GM21786 (cell line): ENCODE measurements around the gene BCKDHA.
A peak's percentile ranks its signal among the peaks of the same experiment; 100 is the strongest.
"Not testable (repeated sequence)": the region's sequence is repeated elsewhere in the genome, so short reads cannot be mapped to it uniquely, and the experiment has no call there.

Experiments
- ATAC-seq: cut with Tn5 transposase; IDR thresholded peaks from one replicate; pipeline ENCODE4 v1.9.1; 2021; ENCODE audit not compliant: unreplicated experiment

The BCKDHA gene

DNA sequence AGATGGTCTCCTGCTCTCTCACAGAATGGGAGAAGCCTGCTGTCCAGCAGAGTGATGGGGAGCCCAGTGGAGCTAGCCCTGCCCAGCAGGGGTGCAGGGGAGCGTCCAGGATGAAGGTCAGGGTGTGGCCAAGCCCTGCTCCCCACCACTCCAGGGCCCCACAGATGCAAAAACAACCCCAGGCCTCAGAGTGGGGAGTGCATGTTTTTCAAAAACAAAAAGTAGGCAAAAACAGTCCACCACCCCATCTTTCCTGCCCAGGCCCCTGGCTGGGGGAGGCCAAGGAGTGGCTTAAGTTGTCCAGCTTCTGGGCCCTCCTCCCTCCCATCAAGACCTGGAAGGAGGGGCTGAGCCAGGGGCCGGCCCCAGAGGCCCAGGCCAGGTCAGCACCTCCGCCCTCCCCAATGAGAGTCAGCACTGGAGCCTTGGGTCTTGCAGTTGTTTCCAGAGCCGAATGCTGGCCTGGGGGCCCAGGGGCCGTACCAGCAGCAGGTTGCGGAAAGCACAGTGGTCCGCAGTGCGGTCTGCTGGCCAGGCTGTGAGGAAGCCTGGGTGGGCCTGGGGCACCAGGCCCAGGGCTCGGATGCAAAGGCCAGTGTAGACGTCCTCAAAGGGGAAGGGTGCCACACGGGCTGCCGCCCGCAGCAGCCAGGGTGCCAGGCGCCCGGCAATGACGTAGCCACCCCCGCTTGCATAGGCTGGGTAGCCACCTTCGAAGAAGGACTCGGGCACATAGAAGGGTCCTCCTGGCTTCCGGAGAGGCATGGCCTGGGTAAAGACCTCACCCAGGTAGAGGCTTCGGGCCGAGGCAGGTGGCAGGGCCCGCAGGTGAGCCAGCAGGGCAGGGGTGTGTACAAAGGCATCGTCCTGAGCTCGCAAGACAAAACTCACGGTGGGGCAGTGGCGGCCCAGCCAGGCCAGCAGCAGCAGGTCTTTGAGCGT lies 27.8 kb downstream of the BCKDHA start:
- ATAC-seq: no peak

DNA sequence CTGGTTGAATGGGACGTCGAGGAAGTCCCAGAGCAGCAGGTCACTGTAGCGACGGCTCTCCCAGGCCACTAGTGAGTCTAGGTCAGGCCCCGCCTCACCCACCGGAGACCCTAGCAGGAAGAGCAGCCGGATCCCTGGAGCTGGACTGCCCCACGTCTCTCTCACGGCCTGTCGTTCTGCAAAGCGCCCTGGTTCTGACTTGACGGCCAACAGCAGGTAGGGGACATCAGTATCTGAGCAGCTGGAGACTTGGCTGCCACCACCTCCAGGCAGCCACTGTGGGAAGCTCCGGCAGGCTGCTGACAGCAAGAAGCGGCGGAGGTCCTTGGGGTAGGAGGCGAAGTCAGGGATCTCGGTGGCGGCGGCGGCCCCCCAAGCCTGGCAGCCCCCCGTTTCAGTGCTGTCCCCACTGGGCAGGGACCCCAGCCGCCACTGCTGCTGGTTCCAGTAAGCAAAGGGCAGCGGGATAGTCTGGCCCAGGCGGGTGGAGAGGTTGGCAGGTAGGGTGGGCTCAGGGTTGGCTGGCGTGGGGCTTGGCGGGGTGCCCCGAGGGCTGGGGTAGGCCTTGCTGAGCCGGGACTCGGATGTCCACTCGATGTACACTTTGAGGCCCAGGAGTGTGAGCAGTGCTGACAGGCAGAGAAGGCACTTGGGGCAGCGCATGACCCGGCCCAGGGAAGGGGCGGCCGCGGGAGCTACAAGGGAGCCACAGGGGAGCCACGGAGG lies 28.7 kb downstream of the BCKDHA start:
- no peak for ATAC-seq

DNA sequence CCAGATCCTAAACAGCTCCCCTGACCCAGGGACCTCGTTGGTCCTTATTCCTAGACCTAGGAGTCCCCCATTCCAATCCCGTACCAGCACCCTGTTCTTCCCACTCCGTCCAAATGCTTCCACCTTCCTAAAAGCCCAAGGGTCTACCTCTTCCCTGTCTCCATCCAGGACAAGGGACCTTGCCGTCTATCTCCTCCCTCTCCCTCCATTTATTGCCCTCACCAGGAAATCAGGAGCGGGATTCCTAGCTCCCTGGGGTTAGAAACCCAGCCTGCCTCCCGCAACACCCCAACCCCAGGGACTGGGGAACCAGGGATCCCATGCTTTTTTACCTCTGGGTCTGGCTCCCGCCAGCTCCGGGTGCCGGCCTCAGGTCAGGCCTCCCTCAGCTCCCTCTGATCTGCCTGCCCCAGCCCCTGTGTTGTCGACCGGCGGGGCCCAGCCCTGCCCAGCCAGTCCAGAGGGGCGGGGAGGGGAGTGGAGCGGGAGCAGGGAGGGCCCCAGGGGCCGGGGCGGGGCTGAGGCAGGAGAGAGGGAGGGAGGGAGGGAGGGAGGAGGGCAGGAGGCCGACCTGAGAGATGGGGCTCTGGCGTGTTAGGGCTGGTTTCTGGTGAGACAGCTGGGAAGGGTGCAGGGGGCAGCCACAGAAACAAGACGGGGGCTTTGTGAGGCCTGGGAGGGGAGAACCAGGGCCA lies 29.5 kb downstream of the BCKDHA start, which contains the start of gene B3GNT8:
Gene B3GNT8, minus strand, starts transcription at position 423 of the 695 bp plus-strand sequence. CDS start 596 bp downstream, outside the sequence.
- ATAC-seq: no peak

DNA sequence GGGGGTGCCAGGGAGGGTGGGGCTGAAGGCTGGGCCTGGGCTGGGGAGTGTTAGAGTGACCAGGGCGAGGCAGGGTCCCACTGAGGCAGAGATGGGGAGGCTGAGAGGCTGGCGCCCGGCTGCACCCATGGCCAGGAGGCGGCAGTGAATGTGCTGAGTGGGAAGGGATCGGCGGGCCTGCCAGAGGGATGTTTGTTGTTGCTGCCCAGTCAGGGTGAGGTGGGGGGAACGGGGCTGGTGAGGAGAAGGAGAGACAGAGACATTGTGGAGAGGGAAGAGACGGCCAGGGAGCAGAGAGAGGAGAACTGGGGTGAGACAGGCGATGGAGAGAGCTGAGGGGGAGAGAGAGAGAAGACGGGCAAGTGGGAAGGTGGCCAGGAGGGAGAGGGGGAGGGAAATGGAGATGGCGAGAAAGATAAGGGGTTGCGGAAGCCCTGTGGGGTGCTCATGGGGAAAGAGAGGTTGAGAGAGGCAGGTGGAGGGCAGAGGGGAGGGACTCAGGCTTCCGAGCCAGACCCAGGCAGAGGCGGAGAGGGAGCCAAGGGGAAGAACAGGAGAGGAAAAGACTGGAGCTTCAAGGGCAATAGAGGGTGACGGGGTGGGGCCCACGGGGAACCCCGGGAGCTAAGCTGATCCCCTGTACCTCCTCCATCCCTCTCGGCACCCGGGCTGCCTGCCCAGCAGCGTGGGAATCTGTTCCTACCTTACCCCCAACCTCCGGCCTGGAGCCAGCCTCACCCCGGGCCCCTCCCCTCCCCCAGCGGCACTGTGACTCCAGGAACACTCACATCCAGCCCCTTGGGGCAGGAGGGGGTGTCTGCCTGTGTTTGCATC lies 30.2 kb downstream of the BCKDHA start:
- no peak for ATAC-seq

DNA sequence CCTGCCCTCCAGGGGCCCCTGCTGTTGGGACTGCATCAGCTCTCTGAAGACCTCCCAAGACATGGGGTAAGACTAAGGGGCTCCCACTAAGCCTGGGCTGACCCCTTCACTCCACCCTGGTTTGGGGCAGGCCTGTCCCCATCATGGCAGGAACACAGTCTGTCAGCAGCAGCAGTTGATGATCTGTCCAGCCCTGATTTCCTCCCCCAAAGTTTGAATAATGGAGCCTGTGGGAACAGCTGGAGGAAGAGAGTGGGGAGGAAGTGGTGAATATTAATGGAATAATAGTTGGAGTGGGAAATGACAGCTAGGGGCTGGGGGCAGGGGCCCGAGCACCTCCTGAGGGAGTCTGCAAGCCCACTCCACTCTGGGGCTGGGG lies 30.9 kb downstream of the BCKDHA start:
- ATAC-seq: no peak

DNA sequence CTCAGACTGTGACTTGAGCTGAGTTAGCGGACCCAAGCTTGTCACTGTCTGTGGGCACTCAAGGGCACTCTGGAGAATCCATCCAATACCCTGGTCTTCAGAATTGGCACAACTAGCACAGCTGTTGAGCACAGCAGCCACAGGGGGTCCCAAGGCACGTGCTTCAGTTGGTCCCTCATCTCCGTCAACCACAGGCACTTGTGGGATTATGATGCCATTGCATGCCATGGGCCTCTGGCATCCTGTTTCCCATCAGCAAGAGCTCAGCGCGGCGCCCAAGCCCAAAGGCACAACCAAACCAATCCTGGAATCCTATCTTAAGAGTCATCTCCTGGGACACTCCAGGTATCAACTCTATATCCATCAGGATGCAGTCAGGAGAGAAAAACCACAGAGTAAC lies 33.3 kb downstream of the BCKDHA start:
- ATAC-seq: no peak

DNA sequence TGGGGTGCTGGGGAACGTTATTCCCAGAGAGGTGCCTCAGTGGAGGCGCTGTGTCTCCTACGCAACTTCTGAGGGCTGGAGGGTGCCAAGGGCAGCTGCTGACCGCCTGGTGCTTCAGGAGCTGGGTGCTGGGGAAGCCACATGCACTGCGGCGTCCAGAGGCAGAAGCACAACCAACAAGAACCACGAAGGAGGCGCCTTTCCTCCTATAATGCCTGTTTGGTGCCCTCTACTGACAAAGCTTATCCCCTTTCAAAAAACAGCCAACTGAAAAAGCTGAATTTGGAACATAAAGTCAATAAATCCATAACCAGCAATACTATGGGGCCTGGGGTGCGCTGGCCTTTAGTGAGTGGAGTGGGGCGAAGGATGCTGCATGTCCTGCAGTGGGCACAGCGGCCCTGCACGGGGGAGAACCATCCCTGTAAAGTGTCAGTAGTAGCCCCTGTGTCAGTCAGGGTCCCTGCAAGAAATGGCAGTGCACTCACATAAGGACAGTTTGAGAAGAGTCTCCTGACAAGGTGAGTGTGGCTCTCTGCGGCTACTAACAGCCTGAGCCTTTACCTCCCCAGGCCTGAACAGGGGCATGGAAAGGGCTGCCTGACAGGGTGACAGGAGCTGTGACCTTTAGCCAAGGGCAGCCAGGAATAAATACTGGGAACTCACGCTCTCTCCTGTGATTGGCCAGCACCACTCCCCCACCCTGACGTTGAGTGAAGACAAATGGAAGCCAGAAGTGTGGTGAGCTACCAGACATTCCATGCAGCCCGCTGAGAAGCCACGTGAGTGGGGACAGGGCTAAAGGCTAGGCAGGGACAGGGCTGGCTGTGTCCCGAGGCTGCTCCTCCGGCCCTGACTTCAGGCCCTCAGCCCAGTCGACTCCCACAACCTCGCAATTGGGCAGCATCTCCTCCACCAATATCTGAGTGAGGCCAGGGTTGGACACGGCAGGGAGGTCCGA lies 34.1 kb downstream of the BCKDHA start:
- ATAC-seq: no peak

DNA sequence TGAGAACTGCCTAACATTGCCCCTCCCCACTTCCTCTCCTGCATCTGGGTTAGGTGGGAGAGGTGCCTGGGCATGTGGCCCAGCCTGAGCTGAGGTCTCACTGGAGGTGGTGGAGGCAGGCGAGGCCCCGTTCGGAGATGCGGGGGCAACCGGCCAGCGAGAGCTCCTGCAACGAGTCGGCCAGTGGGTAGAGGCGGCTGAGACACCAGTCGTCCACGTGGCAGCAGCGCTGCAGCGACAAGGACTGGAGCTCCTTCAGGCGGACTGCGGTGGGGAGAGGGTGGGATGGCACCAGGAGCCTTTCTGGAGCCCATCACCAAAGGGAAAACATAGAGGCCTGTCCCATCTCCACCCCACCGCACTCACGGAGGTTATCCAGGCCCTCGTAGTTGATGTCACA lies 35.6 kb downstream of the BCKDHA start:
- ATAC-seq: no peak

DNA sequence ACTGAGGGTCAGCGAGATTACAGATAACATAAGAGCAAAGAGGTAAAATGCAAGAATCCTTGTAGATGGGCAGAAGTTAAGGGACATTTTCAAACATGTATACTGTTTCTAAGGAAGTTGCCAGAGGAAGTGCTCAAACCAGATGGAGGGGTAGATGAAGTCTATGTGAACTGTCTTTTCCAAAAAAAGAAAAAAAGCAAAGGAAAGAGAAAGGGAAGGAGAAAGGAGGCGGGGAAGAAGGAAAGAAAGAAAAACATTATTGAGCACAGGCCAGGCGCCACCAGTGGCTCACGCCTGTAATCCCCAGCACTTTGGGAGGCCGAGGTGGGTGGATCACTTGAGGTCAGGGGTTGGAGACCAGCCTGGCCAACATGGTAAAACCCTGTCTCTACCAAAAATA lies 36.8 kb downstream of the BCKDHA start:
- no peak for ATAC-seq

DNA sequence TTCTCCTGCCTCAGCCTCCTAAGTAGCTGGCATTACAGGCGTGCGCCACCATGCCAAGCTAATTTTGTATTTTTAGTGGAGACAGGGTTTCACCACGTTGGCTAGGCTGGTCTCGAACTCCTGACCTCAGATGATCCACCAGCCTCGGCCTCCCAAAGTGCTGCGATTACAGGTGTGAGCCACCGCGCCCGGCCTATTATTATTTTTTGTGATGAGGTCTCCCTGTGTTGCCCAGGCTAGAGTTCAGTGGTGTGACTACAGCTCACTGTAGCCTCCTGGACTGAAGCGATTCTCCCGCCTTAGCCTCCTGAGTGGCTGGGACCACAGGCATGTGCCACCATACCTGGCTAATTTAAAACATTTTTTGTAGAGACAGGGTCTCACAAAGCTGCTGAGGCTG lies 37.8 kb downstream of the BCKDHA start:
- not testable (repeated sequence) for ATAC-seq

DNA sequence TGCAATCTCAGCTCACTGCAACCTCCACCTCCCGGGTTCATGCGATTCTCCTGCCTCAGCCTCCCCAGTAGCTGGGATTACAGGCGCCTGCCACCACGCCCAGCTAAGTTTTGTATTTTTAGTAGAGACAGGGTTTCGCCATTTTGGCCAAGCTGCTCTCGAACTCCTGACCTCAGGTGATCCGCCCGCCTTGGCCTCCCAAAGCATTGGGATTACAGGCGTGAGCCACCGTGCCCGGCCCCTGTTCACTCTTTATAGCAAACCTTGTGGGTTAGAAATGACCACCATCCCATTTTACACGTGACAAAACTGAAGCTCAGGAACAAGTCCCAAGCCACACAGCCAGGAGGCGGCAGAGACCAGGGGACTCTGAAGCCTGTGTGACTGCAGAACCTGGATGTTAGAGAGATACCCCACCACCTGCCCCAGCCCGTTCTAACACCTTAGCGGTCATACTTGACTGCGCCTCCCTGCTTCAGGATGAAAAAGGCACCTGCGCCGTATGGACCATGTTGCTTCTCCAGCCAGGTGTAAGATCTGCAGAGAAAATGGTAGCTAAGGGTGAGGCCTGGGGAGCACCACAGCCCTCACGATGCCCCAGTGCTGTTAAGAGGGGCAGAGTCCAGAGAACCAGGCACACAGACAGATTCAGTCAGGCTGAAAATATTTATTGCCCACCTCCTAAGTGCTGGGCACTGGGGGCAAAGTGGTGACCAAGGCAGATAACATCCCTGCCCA lies 38.5 kb downstream of the BCKDHA start:
- ATAC-seq: no peak

DNA sequence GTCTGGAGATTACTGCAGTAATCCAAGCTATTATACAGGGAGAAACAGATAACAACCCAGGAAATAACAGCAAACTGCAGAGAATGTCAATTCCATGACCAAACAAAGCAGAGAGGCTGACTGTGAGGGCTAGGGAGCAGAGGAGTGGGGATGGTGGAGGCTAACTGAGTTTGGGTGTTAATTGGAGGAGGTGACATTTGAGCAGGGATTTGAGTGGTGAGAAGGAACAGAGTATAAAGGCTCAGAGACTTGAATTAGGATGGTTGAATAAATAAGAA lies 39.0 kb downstream of the BCKDHA start:
- ATAC-seq: no peak

DNA sequence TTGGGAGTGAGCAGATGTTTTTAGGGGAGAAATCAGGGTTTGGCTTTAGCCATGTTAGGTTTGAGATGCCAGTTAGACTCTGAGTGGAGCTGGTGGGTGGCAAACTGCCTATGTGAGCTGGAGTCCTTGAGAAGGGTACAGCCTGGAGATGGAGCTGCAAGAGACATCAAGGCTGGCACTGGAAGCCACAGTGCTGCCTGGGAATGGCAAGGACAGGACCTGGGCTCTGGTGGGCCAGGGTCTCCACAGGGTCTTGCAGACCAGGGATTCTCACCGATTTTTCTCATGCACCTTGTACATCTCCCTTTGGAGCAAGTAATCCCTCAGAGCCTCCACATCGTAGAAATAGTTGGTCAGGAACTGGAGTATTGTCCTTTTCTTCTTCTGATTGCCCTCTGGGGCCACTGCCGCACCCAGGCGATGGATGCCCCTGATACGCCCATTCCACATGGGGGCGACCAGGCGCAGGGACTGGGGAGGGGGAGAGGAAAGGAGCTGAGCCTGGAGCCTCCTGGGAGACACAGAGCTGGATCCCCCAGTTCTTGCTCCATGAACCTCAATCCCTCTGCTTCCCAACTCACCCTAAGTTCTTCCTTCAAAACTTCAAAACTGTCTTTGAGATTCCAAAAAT lies 40.4 kb downstream of the BCKDHA start:
- no peak for ATAC-seq

DNA sequence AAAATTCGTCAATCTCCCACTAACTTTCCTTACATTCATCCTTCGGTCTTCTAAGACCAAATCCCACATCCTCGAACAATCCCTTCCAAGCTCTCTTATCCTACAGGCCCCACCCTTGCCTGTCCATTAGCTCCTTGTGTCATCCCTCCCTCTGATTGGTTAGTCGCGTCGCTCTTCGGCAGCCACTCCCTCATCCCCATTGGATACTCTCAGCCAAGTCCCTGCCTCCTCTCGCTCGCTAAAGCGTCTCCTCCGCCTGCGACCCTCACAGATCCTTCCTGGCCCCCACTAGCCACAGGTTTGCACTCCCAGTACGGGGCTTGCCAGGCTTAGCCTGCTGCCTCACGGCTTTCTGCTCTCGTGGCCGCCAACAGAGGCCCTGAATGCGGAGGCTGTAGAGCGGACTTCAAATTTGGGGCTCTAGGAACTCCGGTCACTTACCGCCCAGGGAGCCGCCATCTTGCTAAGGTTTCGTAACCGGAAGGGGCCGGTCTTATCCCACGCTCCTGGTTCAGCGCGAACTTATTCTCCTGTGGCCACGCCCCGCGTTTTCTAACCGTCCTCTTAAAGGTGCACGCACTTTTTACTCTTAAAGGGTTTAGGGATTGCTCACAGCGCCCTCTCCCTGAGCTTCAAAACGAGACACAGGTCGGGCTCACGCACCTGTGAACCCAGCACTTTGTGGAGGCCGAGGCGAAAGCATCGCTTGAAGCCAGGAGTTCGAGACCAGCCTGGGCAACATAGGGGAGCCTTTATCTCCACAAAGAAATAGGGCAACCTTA lies 42.0 kb downstream of the BCKDHA start, which contains the start of gene DMAC2:
Gene DMAC2, minus strand, starts transcription at position 472 of the 782 bp plus-strand sequence. Its CDS starts 13 bp downstream, at position 459.
- peak; percentile 90 for ATAC-seq

DNA sequence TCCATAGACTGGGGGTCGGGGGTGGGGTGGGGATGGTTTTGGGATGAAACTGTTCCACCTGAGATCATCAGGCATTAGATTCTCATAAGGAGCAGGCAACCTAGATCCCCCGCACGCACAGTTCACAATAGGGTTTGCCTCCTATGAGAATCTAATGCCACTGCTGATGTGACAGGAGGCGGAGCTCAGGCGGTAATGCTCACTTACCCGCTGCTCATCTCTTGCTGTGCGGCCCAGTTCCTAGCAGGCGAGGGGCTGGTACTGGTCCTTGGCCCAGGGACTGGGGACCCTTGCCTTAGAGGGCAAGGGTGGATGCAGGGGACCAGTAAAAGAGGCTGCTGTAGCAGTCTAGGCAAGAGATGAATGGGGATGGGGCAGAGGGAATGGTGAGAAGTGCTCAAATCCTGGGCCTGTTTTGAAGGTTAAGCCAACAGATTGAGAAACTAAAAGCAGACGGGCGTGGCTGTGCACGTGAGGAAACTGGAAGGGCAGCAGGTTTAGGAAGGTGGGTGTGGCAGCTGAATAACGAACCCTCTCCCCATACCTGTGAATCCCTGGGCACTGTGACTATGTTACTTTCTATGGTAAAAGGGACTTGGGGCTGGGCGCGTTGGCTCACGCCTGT lies 43.8 kb downstream of the BCKDHA start:
- ATAC-seq: no peak

DNA sequence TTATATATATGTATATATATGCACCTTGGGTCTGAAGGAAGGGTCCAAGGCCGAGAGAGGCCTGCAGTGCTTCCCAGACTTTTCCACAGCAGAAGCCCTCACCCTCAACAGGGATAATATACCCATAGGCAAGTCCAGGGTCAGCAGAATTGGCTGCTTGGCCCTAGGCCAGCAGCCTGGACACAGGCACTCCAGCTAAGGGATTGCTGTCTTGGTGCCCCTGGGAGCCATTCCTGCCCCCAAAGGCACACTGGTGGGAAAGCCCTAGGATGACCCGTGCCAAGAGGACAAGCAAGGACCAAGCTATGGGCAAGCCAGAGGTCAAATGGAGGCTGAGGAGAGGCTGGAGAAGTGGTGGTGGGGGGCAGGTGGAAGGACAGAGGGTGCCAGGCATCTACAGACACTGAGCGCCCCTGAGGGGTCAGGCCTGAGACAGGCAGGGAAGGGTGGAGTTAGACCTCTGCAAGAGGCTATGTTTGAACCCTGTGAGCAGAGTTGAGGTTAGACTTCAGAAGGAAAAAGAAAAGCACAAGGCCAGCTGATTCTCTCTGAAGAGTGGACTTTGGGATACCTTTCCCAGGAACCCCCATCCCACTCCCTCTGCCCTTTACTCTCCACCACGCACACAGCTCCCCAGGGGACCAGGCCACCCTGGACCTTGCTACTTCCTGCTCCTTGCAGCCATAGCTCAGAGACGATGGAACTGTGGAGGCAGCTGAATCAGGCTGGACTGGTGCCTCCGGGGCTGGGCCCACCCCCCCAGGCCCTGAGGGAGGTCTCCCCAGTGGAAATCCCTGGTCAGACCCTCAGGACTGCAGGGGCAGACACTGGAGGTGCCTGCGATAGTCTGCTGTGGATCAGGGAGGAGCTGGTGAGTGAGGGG lies 45.1 kb downstream of the BCKDHA start, which contains the start of gene ERICH4:
Gene ERICH4, plus strand, starts transcription at position 684 of the 883 bp plus-strand sequence. Its CDS starts 14 bp downstream, at position 698.
- no peak for ATAC-seq
